HepG2 (cell line): ENCODE results near the gene USP30. TPM values are rescaled to one million over a fixed set of nuclear protein-coding genes. Genes with fewer than 3 reads are reported as not detected.
A peak's percentile ranks its signal among the peaks of the same experiment; 100 is the strongest.

Experiments
- CEBPB ChIP-seq: IDR thresholded peaks from 2 replicates; pipeline ENCODE4 v1.6.1; 2011; ENCODE audit warnings: low read depth, low read length, improper control_type of control experiment, borderline replicate concordance
- FIP1L1 ChIP-seq: fragments of 200-400 bp; formaldehyde crosslinking; IDR thresholded peaks from 2 replicates; pipeline ENCODE4 v1.6.1; 2018; ENCODE audit warnings: low read depth, mild to moderate bottlenecking, low read length, moderate library complexity, borderline replicate concordance; ENCODE audit not compliant: insufficient read depth
- GPN1 ChIP-seq: sonication (generic); formaldehyde crosslinking; IDR thresholded peaks from 2 replicates; pipeline ENCODE4 v1.5.1; 2020; ENCODE audit warnings: missing genetic modification reagents, borderline replicate concordance
- KLF12 ChIP-seq: sonication (generic); formaldehyde crosslinking; IDR thresholded peaks from 2 replicates; pipeline ENCODE4 v1.4.0; 2020; ENCODE audit warnings: missing genetic modification reagents, borderline replicate concordance
- KLF16 ChIP-seq, 2 experiments: sonication (generic) in 1 of 2; formaldehyde crosslinking in 1 of 2; IDR thresholded peaks; 2 replicates each; pipeline versions ENCODE4 v1.6.1 to v1.8.0; 2016 to 2023; ENCODE audit warnings: missing genetic modification reagents in 2 of 2, missing compliant biosample characterization in 1 of 2
- MEF2D ChIP-seq: sonication (generic); formaldehyde crosslinking; IDR thresholded peaks from 2 replicates; pipeline ENCODE4 v1.5.1; 2020; ENCODE audit warnings: mild to moderate bottlenecking, missing genetic modification reagents
- NPAS2 ChIP-seq: sonication (generic); formaldehyde crosslinking; IDR thresholded peaks from 2 replicates; pipeline ENCODE4 v1.8.0; 2022; ENCODE audit warnings: mild to moderate bottlenecking, missing genetic modification reagents, borderline replicate concordance
- PAF1 ChIP-seq: IDR thresholded peaks from 2 replicates; pipeline ENCODE4 v1.6.1; 2016; ENCODE audit warnings: missing genetic modification reagents, missing compliant biosample characterization
- RBAK ChIP-seq: sonication (generic); formaldehyde crosslinking; IDR thresholded peaks from 2 replicates; pipeline ENCODE4 v1.5.1; 2020; ENCODE audit warnings: mild to moderate bottlenecking, missing genetic modification reagents
- SP4 ChIP-seq: sonication (generic); formaldehyde crosslinking; IDR thresholded peaks from 2 replicates; pipeline ENCODE4 v1.8.1; 2023; ENCODE audit warnings: mild to moderate bottlenecking, missing genetic modification reagents
- ZC3H4 ChIP-seq: sonication (generic); formaldehyde crosslinking; IDR thresholded peaks from 2 replicates; pipeline ENCODE4 v1.4.0; 2020; ENCODE audit warnings: missing genetic modification reagents, borderline replicate concordance
- ZNF563 ChIP-seq: sonication (generic); formaldehyde crosslinking; IDR thresholded peaks from 2 replicates; pipeline ENCODE4 v1.8.0; 2022; ENCODE audit warnings: mild to moderate bottlenecking, moderate library complexity, missing genetic modification reagents
- ZNF598 ChIP-seq: sonication (generic); formaldehyde crosslinking; IDR thresholded peaks from 2 replicates; pipeline ENCODE4 v1.5.1; 2020; ENCODE audit warnings: mild to moderate bottlenecking, missing genetic modification reagents, borderline replicate concordance
- ZNF678 ChIP-seq: sonication (generic); formaldehyde crosslinking; IDR thresholded peaks from 2 replicates; pipeline ENCODE4 v1.4.0; 2020; ENCODE audit warnings: mild to moderate bottlenecking, missing genetic modification reagents
- polyA plus RNA-seq, 8 experiments: library from polyadenylated mRNA; depleted of rRNA in 3 of 8; stranded (reverse) in 7 of 8; unstranded in 1 of 8; fragments of >200 nt; fragmentation: Illumina TruSeq in 4 of 8; extraction: Trizol in 4 of 8; gene quantifications; 2 replicates each; pipeline versions ENCODE4 v1.2.1 to v1.2.3, GENCODE V29; 2011 to 2016; ENCODE audit warnings: low read depth in 4 of 8, missing spikeins in 1 of 8, mixed read lengths in 1 of 8; ENCODE audit not compliant: insufficient read depth in 1 of 8
- total RNA-seq, 5 experiments: library from RNA; depleted of rRNA; stranded (reverse); fragments of >200 nt; fragmentation: Illumina TruSeq; extraction: Trizol; gene quantifications; 2 replicates each; pipeline ENCODE4 v1.2.3, GENCODE V29; 2016; ENCODE audit warnings: low read depth in 1 of 5
- TF ChIP-seq, protein P1 (sequence below), 2 experiments: IDR thresholded peaks; 2 replicates each; pipeline ENCODE4 v1.6.1; 2011 to 2012; ENCODE audit warnings: low read length in 2 of 2, borderline replicate concordance in 1 of 2, low read depth in 1 of 2, mild to moderate bottlenecking in 1 of 2, moderate library complexity in 1 of 2
- TF ChIP-seq, protein P2 (sequence below): sonication (generic); formaldehyde crosslinking; IDR thresholded peaks from 2 replicates; pipeline ENCODE4 v1.5.0; 2020; ENCODE audit warnings: mild to moderate bottlenecking, missing genetic modification reagents
- TF ChIP-seq, protein P3 (sequence below): sonication (generic); formaldehyde crosslinking; IDR thresholded peaks from 2 replicates; pipeline ENCODE4 v1.4.0; 2020; ENCODE audit warnings: mild to moderate bottlenecking, missing genetic modification reagents

USP30 gene
- total and polyA plus RNA-seq, 2 of the 13 experiments (the other 11 are each of a cell fraction or from before 2014, with no cell fraction given) = 11.2 to 20.8 TPM

DNA sequence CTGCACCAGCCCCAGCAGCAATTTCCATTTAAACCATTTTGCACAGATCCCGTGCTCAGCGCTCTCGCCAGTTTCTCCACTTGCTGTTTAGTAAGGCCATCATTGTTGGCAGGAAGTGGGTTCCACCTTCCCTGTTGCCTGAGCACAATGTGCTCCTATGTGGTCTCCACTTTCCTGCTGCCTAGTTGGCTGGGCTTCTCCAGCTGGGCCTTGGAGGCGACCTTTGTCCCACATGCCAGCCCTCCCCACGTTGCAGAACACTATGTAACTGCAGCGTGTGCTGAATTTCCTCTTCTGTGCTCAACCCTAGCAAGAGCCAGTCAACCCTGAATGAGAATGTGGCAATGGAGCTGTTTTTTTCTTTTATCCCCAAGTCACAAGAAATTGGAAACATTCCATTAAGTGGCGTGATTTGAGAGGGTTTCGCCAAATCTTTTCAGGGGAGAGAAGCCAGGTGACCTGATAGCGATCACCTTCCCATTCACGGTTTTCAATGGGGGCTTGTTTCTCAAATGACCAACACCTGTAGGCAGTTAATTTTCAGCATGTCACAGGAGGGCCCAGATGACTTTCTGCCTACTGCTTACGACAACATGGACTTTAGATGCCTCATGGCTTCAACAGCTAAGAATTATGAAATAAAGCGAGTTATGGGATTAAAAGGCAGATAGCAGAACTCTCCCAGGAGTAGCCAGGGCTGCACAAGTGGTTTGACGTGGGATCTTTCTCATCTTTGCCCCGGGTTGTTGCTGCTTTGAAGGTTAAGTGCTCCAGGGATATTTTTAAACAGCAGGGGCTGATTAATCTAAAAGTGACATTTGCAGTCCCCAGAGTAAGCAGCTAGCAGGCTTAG lies 63.6 kb downstream of the USP30 start, which contains the start of gene ACACB (continued):
- TF ChIP-seq, protein P1, sequence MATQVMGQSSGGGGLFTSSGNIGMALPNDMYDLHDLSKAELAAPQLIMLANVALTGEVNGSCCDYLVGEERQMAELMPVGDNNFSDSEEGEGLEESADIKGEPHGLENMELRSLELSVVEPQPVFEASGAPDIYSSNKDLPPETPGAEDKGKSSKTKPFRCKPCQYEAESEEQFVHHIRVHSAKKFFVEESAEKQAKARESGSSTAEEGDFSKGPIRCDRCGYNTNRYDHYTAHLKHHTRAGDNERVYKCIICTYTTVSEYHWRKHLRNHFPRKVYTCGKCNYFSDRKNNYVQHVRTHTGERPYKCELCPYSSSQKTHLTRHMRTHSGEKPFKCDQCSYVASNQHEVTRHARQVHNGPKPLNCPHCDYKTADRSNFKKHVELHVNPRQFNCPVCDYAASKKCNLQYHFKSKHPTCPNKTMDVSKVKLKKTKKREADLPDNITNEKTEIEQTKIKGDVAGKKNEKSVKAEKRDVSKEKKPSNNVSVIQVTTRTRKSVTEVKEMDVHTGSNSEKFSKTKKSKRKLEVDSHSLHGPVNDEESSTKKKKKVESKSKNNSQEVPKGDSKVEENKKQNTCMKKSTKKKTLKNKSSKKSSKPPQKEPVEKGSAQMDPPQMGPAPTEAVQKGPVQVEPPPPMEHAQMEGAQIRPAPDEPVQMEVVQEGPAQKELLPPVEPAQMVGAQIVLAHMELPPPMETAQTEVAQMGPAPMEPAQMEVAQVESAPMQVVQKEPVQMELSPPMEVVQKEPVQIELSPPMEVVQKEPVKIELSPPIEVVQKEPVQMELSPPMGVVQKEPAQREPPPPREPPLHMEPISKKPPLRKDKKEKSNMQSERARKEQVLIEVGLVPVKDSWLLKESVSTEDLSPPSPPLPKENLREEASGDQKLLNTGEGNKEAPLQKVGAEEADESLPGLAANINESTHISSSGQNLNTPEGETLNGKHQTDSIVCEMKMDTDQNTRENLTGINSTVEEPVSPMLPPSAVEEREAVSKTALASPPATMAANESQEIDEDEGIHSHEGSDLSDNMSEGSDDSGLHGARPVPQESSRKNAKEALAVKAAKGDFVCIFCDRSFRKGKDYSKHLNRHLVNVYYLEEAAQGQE (IDR thresholded peaks at IDR 0.05; ENCODE audit: borderline replicate concordance in 1 of 2, low read depth in 1 of 2, low read length in 2 of 2) = peak in 1 of 2 experiments; percentile 52; a peak in 1 of 4 replicates
- TF ChIP-seq ZNF598 (CRISPR knock-in tag) (no peak; the same call in 1 of the 2 replicates), CEBPB (peak; percentile 50; the same call in 1 of the 2 replicates), KLF12 (no peak), PAF1 (CRISPR knock-in tag) (no peak), FIP1L1 (no peak), ZNF563 (CRISPR knock-in tag) (no peak; the same call in none of the 2 replicates), KLF16 (CRISPR knock-in tag; IDR thresholded peaks at IDR 0.05) (peak in 1 of 2 experiments; percentile 68; a peak in 1 of 4 replicates), ZC3H4 (CRISPR knock-in tag) (no peak), ZNF678 (CRISPR knock-in tag) (no peak), RBAK (CRISPR knock-in tag) (peak; percentile 74; the same call in 1 of the 2 replicates), NPAS2 (no peak), MEF2D (peak; percentile 67; the same call in 1 of the 2 replicates), GPN1 (CRISPR knock-in tag) (no peak), SP4 (CRISPR knock-in tag) (no peak)
- TF ChIP-seq, protein P2, sequence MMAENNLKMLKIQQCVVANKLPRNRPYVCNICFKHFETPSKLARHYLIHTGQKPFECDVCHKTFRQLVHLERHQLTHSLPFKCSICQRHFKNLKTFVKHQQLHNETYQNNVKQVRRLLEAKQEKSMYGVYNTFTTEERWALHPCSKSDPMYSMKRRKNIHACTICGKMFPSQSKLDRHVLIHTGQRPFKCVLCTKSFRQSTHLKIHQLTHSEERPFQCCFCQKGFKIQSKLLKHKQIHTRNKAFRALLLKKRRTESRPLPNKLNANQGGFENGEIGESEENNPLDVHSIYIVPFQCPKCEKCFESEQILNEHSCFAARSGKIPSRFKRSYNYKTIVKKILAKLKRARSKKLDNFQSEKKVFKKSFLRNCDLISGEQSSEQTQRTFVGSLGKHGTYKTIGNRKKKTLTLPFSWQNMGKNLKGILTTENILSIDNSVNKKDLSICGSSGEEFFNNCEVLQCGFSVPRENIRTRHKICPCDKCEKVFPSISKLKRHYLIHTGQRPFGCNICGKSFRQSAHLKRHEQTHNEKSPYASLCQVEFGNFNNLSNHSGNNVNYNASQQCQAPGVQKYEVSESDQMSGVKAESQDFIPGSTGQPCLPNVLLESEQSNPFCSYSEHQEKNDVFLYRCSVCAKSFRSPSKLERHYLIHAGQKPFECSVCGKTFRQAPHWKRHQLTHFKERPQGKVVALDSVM (CRISPR knock-in tag) = peak; percentile 60; the same call in 1 of the 2 replicates
- TF ChIP-seq, protein P3, sequence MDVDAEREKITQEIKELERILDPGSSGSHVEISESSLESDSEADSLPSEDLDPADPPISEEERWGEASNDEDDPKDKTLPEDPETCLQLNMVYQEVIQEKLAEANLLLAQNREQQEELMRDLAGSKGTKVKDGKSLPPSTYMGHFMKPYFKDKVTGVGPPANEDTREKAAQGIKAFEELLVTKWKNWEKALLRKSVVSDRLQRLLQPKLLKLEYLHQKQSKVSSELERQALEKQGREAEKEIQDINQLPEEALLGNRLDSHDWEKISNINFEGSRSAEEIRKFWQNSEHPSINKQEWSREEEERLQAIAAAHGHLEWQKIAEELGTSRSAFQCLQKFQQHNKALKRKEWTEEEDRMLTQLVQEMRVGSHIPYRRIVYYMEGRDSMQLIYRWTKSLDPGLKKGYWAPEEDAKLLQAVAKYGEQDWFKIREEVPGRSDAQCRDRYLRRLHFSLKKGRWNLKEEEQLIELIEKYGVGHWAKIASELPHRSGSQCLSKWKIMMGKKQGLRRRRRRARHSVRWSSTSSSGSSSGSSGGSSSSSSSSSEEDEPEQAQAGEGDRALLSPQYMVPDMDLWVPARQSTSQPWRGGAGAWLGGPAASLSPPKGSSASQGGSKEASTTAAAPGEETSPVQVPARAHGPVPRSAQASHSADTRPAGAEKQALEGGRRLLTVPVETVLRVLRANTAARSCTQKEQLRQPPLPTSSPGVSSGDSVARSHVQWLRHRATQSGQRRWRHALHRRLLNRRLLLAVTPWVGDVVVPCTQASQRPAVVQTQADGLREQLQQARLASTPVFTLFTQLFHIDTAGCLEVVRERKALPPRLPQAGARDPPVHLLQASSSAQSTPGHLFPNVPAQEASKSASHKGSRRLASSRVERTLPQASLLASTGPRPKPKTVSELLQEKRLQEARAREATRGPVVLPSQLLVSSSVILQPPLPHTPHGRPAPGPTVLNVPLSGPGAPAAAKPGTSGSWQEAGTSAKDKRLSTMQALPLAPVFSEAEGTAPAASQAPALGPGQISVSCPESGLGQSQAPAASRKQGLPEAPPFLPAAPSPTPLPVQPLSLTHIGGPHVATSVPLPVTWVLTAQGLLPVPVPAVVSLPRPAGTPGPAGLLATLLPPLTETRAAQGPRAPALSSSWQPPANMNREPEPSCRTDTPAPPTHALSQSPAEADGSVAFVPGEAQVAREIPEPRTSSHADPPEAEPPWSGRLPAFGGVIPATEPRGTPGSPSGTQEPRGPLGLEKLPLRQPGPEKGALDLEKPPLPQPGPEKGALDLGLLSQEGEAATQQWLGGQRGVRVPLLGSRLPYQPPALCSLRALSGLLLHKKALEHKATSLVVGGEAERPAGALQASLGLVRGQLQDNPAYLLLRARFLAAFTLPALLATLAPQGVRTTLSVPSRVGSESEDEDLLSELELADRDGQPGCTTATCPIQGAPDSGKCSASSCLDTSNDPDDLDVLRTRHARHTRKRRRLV (CRISPR knock-in tag) = no peak
